Panc1 (cell line): ENCODE data around the gene MYO7A. TPM values are rescaled to one million over a fixed set of nuclear protein-coding genes. Genes with fewer than 3 reads are reported as not detected.

Experiments used
- ATAC-seq: fragments of 200-7000 bp; cut with Tn5 transposase; 2 replicates; pipeline ENCODE4 v1.9.1; 2020; ENCODE audit warnings: mild to moderate bottlenecking, moderate library complexity
- BruUV-seq: library from RNA; stranded (reverse); fragments of 400-500 nt; replicated peaks from 2 replicates; lab custom pipeline; 2021; lab: Mats Ljungman, UMichigan
- CTCF ChIA-PET: fragments of 300-600 bp; sonication (Branson Sonifier 250); formaldehyde crosslinking; loops from one replicate; lab custom pipeline; 2022; ENCODE audit warnings: antibody characterized with exemption; lab: Charles Lee
- POLR2A ChIA-PET: fragments of 300-600 bp; sonication (Branson Sonifier 250); formaldehyde crosslinking; loops from one replicate; lab custom pipeline; 2022; ENCODE audit warnings: antibody characterized with exemption; lab: Charles Lee
- DNase-seq: peaks from one replicate; pipeline ENCODE4 v3.0.0-alpha.2; 2010; ENCODE audit warnings: low read depth, low spot score
- H3K27ac ChIP-seq: 2 replicates; pipeline ENCODE4 v1.5.1; 2011; ENCODE audit warnings: mild to moderate bottlenecking, low read length, inconsistent platforms
- H3K27me3 ChIP-seq: fragments of 200-500 bp; sonication (Bioruptor generic); 2 replicates; pipeline ENCODE4 v1.6.0; 2014; ENCODE audit warnings: low read length, inconsistent platforms; ENCODE audit not compliant: control insufficient read depth, insufficient read depth
- H3K36me3 ChIP-seq: fragments of 200-500 bp; sonication (Bioruptor generic); 2 replicates; pipeline ENCODE4 v1.5.1; 2014; ENCODE audit warnings: inconsistent platforms, mild to moderate bottlenecking, low read length, moderate library complexity; ENCODE audit not compliant: control insufficient read depth, insufficient read depth
- H3K4me1 ChIP-seq: 2 replicates; pipeline ENCODE4 v1.5.1; 2011; ENCODE audit warnings: inconsistent platforms, mild to moderate bottlenecking, low read length, moderate library complexity; ENCODE audit not compliant: control insufficient read depth, insufficient read depth
- H3K4me3 ChIP-seq, 2 experiments: 2 replicates each; pipeline ENCODE4 v1.5.1; 2011 to 2012; ENCODE audit warnings: low read depth in 2 of 2, low read length in 2 of 2, mild to moderate bottlenecking in 2 of 2, inconsistent platforms in 1 of 2, moderate library complexity in 1 of 2
- H3K9me3 ChIP-seq: fragments of 200-500 bp; sonication (Bioruptor generic); 2 replicates; pipeline ENCODE4 v1.5.1; 2014; ENCODE audit warnings: low read depth, mild to moderate bottlenecking, inconsistent platforms, low read length, moderate library complexity; ENCODE audit not compliant: control insufficient read depth, insufficient read depth
- POLR2AphosphoS5 ChIP-seq: IDR thresholded peaks from 2 replicates; pipeline ENCODE4 v1.6.1; 2012; ENCODE audit warnings: mild to moderate bottlenecking, low read depth, low read length, moderate library complexity
- SIN3A ChIP-seq: IDR thresholded peaks from 2 replicates; pipeline ENCODE4 v1.6.1; 2012; ENCODE audit warnings: low read depth, mild to moderate bottlenecking, low read length, moderate library complexity, borderline replicate concordance; ENCODE audit not compliant: insufficient read depth
- TCF7L2 ChIP-seq: IDR thresholded peaks from 2 replicates; pipeline ENCODE4 v1.6.1; 2011; ENCODE audit warnings: mild to moderate bottlenecking, low read depth, low read length, inconsistent platforms
- in situ Hi-C: cut with HindIII; loops from 2 replicates; pipeline ENCODE4 v1.10.0; 2016; ENCODE audit warnings: low sequenced_read_pairs, low pct_unique_long_range_greater_than_20kb
- intact Hi-C: fragments of 100-400 bp; cut with micrococcal nuclease; formaldehyde crosslinking; loops from one replicate; pipeline ENCODE4 v1.10.0; 2022; ENCODE audit not compliant: unreplicated experiment
- total RNA-seq: library from RNA; stranded (reverse); gene quantifications from one replicate; pipeline ENCODE4 v1.2.1, GENCODE V29; 2021; ENCODE audit not compliant: unreplicated experiment
- TF ChIP-seq, protein P1 (sequence below), 2 experiments: IDR thresholded peaks; 2 replicates each; pipeline ENCODE4 v1.6.1; 2011 to 2012; ENCODE audit warnings: low read depth in 2 of 2, control low read depth in 1 of 2, low read length in 1 of 2, mild to moderate bottlenecking in 1 of 2, moderate library complexity in 1 of 2; ENCODE audit not compliant: insufficient read depth in 1 of 2
- TF ChIP-seq, protein P2 (sequence below): fragments of 450-650 bp; IDR thresholded peaks from 2 replicates; pipeline ENCODE4 v1.5.1; 2017; ENCODE audit warnings: mild to moderate bottlenecking

Gene MYO7A
- total RNA-seq, 1 experiment from 2014 or later, result 1.3 TPM

DNA sequence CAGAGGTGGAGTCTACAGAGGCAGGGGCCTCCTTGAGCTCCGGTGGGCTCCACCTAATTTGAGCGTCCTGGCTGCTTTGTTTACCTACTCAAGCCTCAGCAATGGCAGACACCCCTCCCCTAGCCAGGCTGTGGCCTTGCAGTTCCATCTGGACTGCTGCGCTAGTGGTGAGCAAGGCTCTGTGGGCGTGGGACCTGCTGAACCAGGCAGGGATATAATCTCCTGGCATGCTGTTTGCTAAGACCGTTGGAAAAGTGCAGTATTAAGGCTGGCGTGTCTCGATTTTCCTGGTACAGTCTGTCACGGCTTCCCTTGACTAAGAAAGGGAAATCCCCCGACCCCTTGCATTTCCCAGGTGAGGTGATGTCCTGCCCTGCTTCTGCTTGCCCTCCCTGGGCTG lies 95.8 kb downstream of the MYO7A start:
- intact Hi-C loops, result no loop called here
- no peak overlapping the region for H3K4me3 ChIP-seq
- in situ Hi-C loops, result no loop called here
- DNase-seq (no peak), ATAC-seq (no peak)
- no TSS peak for BruUV-seq
- TF ChIP-seq, protein P1, sequence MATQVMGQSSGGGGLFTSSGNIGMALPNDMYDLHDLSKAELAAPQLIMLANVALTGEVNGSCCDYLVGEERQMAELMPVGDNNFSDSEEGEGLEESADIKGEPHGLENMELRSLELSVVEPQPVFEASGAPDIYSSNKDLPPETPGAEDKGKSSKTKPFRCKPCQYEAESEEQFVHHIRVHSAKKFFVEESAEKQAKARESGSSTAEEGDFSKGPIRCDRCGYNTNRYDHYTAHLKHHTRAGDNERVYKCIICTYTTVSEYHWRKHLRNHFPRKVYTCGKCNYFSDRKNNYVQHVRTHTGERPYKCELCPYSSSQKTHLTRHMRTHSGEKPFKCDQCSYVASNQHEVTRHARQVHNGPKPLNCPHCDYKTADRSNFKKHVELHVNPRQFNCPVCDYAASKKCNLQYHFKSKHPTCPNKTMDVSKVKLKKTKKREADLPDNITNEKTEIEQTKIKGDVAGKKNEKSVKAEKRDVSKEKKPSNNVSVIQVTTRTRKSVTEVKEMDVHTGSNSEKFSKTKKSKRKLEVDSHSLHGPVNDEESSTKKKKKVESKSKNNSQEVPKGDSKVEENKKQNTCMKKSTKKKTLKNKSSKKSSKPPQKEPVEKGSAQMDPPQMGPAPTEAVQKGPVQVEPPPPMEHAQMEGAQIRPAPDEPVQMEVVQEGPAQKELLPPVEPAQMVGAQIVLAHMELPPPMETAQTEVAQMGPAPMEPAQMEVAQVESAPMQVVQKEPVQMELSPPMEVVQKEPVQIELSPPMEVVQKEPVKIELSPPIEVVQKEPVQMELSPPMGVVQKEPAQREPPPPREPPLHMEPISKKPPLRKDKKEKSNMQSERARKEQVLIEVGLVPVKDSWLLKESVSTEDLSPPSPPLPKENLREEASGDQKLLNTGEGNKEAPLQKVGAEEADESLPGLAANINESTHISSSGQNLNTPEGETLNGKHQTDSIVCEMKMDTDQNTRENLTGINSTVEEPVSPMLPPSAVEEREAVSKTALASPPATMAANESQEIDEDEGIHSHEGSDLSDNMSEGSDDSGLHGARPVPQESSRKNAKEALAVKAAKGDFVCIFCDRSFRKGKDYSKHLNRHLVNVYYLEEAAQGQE (IDR thresholded peaks at IDR 0.05; ENCODE audit: insufficient read depth in 1 of 2, low read depth in 2 of 2, low read length in 1 of 2), result no peak
- TF ChIP-seq POLR2AphosphoS5, result no peak
- TF ChIP-seq TCF7L2, result no peak
- TF ChIP-seq SIN3A, result no peak
- TF ChIP-seq, protein P2, sequence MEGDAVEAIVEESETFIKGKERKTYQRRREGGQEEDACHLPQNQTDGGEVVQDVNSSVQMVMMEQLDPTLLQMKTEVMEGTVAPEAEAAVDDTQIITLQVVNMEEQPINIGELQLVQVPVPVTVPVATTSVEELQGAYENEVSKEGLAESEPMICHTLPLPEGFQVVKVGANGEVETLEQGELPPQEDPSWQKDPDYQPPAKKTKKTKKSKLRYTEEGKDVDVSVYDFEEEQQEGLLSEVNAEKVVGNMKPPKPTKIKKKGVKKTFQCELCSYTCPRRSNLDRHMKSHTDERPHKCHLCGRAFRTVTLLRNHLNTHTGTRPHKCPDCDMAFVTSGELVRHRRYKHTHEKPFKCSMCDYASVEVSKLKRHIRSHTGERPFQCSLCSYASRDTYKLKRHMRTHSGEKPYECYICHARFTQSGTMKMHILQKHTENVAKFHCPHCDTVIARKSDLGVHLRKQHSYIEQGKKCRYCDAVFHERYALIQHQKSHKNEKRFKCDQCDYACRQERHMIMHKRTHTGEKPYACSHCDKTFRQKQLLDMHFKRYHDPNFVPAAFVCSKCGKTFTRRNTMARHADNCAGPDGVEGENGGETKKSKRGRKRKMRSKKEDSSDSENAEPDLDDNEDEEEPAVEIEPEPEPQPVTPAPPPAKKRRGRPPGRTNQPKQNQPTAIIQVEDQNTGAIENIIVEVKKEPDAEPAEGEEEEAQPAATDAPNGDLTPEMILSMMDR, result no peak
- peaks cover 10% of the 10 kb centered on the region; the same call in 1 of the 2 replicates for H3K27me3 ChIP-seq
- H3K36me3 ChIP-seq, result no peaks in the 10 kb centered on the region
- no peaks in the 10 kb centered on the region for H3K9me3 ChIP-seq
- no peak overlapping the region for H3K27ac ChIP-seq
- POLR2A ChIA-PET, result no interaction called here
- CTCF ChIA-PET, result no interaction called here
- H3K4me1 ChIP-seq, result no peaks in the 10 kb centered on the region

DNA sequence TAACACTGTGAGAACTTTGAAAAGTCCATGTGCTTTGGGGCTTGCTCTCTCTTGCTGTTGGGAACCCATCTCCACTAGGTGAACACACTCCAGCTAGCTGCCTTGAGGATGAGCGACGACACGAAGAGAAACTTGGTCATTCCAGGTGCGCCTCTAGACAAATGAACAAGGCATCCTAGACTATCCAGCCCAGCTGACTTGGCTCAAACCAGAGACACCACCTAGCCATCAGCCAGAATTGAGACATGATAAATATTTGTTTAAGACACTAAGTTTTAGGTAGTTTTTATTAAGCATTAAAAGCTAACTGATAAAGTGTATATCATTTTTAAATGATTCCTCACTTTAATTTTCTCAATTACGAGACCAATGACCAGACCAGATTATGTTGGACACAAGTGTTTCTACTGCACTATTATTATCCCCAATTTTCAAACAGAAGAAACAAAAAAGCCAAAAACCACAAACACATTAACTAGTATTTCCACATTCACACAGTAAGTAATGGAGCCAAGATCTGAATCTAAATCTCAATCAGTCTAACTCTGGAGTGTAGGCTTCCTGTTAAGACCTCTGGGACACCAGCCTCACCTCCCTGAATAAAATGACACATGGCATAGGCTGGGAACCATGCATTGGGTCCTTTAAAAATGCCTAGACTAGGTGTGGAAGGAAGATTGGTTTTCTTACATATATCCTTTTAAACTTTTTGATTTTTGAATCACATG lies 103.0 kb downstream of the MYO7A start:
- ChIA-PET POLR2A (no interaction called here), CTCF (no interaction called here)
- intact Hi-C loops (no loop called here), in situ Hi-C loops (no loop called here)
- BruUV-seq, result no TSS peak
- Histone ChIP-seq H3K27me3 (peaks cover 4% of the 10 kb centered on the region; the same call in 1 of the 2 replicates), H3K4me3 (no peak overlapping the region), H3K36me3 (no peaks in the 10 kb centered on the region), H3K27ac (no peak overlapping the region), H3K9me3 (no peaks in the 10 kb centered on the region), H3K4me1 (no peaks in the 10 kb centered on the region)
- no peak for TF ChIP-seq POLR2AphosphoS5
- TF ChIP-seq, protein P2, result no peak
- TF ChIP-seq TCF7L2, result no peak
- TF ChIP-seq SIN3A, result no peak
- TF ChIP-seq, protein P1 (IDR thresholded peaks at IDR 0.05; ENCODE audit: insufficient read depth in 1 of 2, low read depth in 2 of 2, low read length in 1 of 2), result no peak
- ATAC-seq, result no peak
- no peak for DNase-seq
